HG03469 (cell line): ENCODE data around the gene PDE5A.

Source experiments
- ATAC-seq: cut with Tn5 transposase; IDR thresholded peaks from one replicate; pipeline ENCODE4 v1.9.1; 2021; ENCODE audit warnings: mild to moderate bottlenecking, moderate library complexity, moderate number of reproducible peaks; ENCODE audit not compliant: unreplicated experiment

Gene PDE5A

GRCh38 chr4:119525005-119525749 lies 103.4 kb downstream of the PDE5A start:
- no peak for ATAC-seq

DNA sequence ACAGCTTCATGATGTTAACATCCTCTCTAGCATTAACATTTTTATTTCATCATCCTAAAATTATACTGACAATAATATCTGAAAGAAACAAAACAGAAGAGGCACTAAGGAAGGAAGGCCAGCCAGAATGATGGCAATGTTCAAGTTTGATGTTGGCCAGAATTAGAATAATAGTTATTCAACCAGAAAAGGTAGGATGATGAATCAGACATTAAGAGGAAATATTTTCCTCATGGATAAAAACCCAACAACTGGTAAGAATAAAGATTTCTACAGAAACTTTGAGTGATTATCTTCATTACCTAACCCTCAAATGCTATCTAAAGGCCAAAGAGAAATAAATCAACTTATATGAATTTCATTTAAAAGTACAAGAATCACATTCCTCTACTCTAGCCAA lies 105.2 kb downstream of the PDE5A start:
- no peak for ATAC-seq

DNA sequence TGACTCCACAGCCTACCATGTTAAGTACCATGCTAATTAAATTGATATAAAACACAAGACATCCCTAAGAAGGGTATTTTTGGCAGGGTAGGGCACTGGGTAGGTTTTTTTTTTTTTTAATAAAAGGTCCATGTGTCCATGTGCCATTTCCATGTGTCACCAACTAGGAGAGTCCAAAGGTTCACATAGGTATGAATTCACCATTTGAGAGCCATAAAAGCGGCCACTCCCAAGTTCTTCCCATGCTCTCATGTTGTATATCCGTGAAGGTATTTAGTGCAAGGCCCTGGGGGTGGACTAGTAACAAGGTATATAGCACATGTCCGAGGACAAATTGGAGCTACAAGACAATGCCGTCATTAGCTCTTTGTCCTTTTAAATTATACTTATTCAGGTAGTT lies 107.3 kb downstream of the PDE5A start:
- no peak for ATAC-seq

GRCh38 chr4:119518915-119519410 lies 109.6 kb downstream of the PDE5A start:
- ATAC-seq: no peak

GRCh38 chr4:119518230-119518892 lies 110.2 kb downstream of the PDE5A start:
- no peak for ATAC-seq

DNA sequence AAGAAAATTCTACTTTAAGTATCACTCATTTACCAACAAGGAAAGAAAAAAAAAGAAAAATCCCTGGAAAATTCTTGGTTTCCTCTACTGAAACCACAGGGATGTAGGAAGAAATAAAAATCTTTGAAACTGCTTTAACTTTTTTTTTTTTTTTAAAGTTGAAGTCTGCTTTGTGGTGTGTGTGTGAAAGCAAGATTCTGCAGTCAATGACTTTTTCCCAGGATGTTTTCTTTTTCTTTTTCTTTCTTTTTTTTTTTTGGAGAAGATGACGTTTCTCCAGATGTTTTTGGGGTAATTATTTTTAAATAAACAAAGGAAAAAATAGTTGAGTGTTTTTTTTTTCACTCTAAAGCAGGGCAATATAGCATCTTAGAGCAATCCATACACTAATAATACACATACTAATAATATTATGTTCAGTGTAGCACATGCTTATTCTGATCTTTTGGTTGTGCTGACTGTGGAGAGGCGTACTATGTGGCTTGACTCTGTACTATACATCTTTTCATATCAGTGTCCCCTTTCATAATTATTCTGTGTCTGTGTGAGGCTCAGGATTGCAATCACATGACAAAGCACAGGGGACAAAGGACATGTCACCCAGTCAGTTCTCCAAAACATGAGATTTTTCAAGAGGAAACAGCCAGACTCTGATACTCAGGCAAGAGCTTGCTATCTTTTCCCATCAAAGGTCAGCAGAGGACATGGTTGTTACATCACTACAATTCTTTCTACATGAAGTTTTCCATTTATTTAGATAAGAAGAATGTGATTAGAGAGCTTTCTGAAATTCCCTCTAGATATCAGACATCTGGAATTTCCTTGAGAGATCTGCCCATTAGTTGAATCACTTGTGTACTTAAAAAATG lies 111.0 kb downstream of the PDE5A start:
- ATAC-seq: no peak

GRCh38 chr4:119512398-119512797 lies 116.2 kb downstream of the PDE5A start:
- no peak for ATAC-seq

GRCh38 chr4:119510395-119511149 lies 118.0 kb downstream of the PDE5A start:
- ATAC-seq: no peak

- ATAC-seq: no peak
Observed at GRCh38 chr4:119508281-119508680, 120.3 kb downstream of the PDE5A start.

- ATAC-seq: no peak
Observed at GRCh38 chr4:119506806-119507205, 121.8 kb downstream of the PDE5A start.

GRCh38 chr4:119504616-119505015 lies 124.0 kb downstream of the PDE5A start:
- no peak for ATAC-seq

DNA sequence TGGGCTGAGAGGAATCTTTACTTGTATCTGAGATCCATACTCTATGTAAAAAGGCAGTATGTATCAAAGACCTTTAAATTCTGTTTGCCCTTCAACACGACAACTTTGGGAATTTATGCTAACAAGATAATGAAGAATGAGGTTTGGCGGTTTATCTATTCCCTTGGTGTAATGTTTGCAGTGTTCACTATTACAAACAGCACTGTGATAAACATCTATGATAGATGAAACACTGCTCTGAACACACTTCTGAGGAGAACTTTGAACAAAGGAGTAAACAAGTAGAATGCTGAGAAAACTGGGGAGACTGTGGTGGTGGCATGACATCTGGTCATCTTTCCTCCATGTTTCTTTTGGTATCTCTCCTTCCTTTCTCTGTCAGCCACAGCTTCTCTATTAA lies 126.9 kb downstream of the PDE5A start:
- no peak for ATAC-seq

DNA sequence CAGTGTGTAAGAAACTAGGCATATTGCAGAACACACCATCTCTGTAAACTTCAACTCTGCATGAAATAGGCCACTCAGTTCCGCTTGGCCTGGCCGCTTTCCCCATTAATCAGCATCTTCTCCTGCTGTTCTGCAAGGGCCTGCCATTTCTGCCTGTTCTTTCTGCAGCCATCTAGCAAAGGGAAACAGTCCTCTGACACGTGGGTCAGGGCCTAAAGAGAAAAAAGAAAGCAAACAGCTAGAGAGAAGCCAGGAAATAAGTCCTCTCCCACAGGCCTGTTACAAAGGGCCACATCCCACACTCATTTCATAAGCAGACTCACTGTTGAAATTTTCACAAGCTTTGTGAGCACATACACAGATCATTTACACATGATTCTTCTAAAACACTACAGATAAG lies 130.1 kb downstream of the PDE5A start:
- ATAC-seq: no peak

DNA sequence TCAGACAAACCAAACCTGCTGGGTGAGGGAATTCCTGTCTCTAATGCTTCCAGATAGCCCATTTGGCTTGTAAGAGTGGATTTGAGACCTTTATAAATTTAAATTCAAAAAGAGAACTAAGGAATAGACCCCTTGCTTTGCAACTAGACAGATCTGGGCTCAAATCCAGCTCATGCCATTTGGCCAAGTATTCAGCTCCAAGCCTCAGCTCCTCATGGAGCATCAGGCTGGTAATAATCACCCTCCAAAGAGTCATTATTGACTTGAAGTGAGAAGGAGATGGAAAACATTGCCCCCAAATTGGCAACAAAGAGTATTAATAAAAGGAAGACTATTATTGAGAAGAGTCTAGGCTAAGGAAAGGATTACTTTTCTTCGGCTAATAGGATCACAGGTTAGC lies 134.7 kb downstream of the PDE5A start:
- ATAC-seq: no peak

- ATAC-seq: no peak
Observed at GRCh38 chr4:119493419-119493818, 135.2 kb downstream of the PDE5A start.

GRCh38 chr4:119490335-119490734 lies 138.3 kb downstream of the PDE5A start:
- ATAC-seq: no peak

DNA sequence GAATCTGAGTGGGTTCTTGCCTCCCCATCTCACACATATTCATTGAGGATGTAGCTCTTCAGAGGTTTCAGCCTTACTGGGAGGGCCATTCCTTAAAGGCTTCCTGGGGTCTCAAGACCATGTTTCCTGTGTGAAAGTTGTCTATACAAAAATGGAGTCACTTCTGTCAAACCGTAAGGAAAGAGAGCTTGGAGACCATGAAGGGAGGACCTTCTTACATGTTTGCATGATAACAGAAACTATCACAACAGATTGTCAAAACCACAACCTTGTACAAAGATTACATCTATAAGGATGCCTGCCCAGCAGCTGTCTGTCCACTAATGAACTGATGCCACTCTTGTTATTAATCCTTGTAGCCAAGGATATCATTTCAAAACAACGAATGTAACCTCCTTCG lies 139.3 kb downstream of the PDE5A start:
- ATAC-seq: no peak

GRCh38 chr4:119480331-119480730 lies 148.3 kb downstream of the PDE5A start:
- ATAC-seq: no peak

- no peak for ATAC-seq
Observed at GRCh38 chr4:119479835-119480234, 148.8 kb downstream of the PDE5A start.

GRCh38 chr4:119479180-119479808 lies 149.3 kb downstream of the PDE5A start:
- ATAC-seq: no peak
